H7 (cell line): ENCODE data around the gene CNTNAP5. TPM values are rescaled to one million over a fixed set of nuclear protein-coding genes. Genes with fewer than 3 reads are reported as not detected.

Experiments used
- DNase-seq: peaks from one replicate; pipeline ENCODE4 v3.0.0; 2012
- H3K27me3 ChIP-seq: 2 replicates; pipeline ENCODE4 v1.6.0; 2011; ENCODE audit warnings: mild to moderate bottlenecking, low read length; ENCODE audit not compliant: control insufficient read depth, insufficient read depth
- H3K36me3 ChIP-seq: replicated peaks from 2 replicates; pipeline ENCODE4 v1.5.1; 2011; ENCODE audit warnings: low read length; ENCODE audit not compliant: control insufficient read depth, insufficient read depth
- H3K4me3 ChIP-seq: 2 replicates; pipeline ENCODE4 v1.5.1; 2011; ENCODE audit warnings: low read depth, mild to moderate bottlenecking, control low read depth, low read length, moderate library complexity; ENCODE audit not compliant: insufficient read depth
- total RNA-seq: library from RNA; depleted of rRNA; stranded (reverse); fragments of >200 nt; shearing (Covaris generic); gene quantifications from 2 replicates; pipeline ENCODE4 v1.2.3, GENCODE V29; 2014

CNTNAP5 gene
- total RNA-seq, 1 experiment from 2014 or later, result 0.28 TPM

DNA sequence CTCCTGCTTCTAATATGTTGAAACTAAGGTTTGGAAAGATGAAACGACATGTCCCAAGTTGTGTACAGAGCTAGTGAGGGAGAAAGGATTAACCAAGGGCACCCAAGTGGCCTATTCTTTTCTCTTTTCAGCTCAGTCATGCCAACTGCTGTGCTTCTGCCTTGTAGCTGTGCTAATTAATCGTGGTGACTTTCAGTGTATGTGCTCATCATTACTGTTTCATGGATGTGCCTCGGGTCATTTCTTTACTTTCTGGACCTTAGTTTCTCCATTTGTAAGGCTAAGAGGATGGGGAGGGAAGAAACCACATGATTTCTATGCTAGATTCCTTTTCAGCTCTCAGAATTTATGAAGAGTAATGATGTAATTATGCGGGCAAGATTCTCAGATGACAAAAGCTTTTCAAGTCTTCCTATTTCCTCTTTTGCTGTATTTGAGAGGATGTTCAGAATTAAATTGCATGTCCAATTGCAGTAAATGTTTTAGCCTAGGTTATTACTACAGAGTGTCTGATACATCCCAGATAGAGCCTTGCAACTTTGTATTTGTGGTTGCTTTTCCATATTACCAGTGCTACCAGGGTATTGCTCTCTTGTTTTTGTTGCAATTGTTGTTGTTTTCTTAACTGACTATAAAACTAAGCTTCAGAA, 621.2 kb downstream of the CNTNAP5 start:
- Histone ChIP-seq H3K36me3 (no peaks in the 10 kb centered on the region), H3K27me3 (no peaks in the 10 kb centered on the region), H3K4me3 (no peak overlapping the region)
- no peak for DNase-seq

DNA sequence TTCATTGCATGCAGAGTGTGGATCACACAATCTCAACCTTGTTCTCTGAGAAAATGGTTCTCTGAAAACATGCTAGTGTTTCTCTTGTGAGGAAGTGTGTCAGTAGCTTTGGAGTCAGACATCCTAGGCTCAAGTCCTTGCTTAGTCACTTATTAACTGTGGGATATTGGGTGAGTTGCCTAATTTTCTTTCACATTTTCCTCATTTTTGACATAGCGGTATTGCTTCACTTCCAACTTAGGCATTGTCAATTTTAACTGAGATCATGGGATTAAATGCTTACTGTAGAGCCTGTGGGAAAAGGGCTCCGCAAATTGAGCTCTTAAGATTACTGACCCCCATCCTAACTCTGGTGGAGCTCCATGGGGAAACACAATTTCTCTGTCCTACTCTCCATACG, 622.2 kb downstream of the CNTNAP5 start:
- Histone ChIP-seq H3K4me3 (no peak overlapping the region), H3K36me3 (no peaks in the 10 kb centered on the region), H3K27me3 (no peaks in the 10 kb centered on the region)
- no peak for DNase-seq

DNA sequence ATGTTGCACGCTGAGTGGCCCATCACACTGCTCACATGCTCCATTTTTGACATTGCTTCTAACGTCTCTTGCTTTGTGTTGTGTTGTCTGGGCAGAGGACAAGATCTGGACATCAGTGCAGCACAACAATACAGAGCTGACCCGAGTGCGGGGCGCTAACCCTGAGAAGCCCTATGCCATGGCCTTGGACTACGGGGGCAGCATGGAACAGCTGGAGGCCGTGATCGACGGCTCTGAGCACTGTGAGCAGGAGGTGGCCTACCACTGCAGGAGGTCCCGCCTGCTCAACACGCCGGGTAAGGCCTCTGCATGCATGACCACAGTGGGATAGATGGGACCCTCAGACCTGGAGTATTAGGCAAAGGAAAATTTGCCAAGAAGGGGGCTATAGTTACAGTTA, 622.6 kb downstream of the CNTNAP5 start:
- H3K36me3 ChIP-seq, result no peaks in the 10 kb centered on the region
- H3K27me3 ChIP-seq, result no peaks in the 10 kb centered on the region
- no peak for DNase-seq
- no peak overlapping the region for H3K4me3 ChIP-seq

DNA sequence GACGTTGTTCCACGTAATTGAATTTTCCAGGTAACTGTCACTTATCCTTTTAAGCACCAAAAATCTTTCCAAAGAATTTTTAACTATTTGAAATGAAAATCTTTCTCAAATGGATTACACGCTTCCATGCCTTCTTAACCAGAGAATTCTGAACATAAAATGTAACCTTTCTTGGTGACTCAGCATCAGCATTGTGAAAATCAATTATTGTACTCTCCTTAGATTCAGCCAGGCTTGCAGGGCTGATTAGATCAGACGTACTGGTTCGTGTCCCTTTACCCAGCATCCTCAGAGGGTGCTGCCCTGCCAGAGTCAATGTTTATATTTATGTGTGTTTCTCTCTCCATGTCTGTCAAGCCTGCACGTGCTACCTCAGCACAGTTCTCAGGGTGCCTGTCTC, 623.9 kb downstream of the CNTNAP5 start:
- DNase-seq, result no peak

DNA sequence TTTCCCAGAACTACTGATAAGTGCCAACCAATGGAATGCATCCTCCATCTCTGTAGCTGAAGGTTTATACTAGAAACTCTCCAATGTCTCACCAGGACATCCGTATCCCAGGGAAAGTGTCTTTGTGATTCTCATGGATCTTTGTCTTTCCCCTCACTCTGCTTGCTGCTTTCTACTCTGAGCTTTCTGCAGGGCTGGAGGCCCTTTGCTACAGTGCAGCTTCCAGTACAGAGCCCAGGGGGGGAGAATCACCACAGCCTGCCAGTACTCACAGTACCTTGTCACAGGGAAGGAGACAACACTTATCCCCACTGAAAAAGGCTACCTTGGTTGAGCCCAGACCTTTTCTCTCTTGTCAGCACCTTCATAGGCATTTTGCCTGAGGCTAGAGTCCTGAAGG, 627.0 kb downstream of the CNTNAP5 start:
- Histone ChIP-seq H3K27me3 (no peaks in the 10 kb centered on the region), H3K36me3 (no peaks in the 10 kb centered on the region), H3K4me3 (no peak overlapping the region)
- peak; percentile 11 for DNase-seq

More for the DNA sequence above, 623.9 kb downstream of the CNTNAP5 start:
- Histone ChIP-seq H3K36me3 (no peaks in the 10 kb centered on the region), H3K4me3 (no peak overlapping the region), H3K27me3 (no peaks in the 10 kb centered on the region)

DNA sequence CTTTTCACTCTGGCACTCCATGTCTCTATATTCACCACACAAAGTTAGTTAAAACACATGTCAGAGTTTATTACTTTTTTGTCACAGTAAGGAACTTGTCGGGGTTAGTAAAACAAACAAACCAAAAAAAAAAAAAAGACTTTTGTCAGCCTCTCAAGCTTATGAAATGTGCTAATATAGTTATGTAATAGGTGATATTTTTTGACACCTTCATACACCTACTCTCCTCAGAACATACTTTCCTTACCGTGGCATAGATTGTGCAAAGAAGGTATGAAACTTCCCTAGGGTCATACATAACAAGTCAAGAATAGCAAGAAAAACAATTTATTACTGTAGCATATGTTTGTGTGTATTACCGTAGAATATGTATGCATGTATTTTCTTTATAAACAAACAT, 633.3 kb downstream of the CNTNAP5 start:
- H3K4me3 ChIP-seq, result no peak overlapping the region
- DNase-seq, result no peak
- no peaks in the 10 kb centered on the region for H3K36me3 ChIP-seq

DNA sequence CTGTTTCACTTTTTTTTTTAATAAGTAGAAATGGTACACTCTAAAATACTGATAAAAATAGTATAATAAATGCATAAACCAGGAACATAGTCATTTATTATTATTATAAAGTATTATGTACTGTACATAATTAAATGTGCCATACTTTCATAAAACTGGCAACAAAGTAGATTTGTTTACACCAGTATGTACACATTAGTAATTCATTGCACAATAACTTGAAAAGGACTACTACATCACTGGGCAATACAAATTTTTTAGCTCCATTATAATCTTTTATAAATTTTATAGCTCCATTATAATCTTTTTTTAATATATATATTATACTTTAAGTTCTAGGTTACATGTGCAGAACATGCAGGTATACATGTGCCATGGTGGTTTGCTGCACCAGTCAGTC, 636.5 kb downstream of the CNTNAP5 start:
- H3K36me3 ChIP-seq, result no peaks in the 10 kb centered on the region
- H3K27me3 ChIP-seq, result no peaks in the 10 kb centered on the region
- H3K4me3 ChIP-seq, result no peak overlapping the region
- DNase-seq, result no peak

More for the DNA sequence above, 633.3 kb downstream of the CNTNAP5 start:
- no peaks in the 10 kb centered on the region for H3K27me3 ChIP-seq

DNA sequence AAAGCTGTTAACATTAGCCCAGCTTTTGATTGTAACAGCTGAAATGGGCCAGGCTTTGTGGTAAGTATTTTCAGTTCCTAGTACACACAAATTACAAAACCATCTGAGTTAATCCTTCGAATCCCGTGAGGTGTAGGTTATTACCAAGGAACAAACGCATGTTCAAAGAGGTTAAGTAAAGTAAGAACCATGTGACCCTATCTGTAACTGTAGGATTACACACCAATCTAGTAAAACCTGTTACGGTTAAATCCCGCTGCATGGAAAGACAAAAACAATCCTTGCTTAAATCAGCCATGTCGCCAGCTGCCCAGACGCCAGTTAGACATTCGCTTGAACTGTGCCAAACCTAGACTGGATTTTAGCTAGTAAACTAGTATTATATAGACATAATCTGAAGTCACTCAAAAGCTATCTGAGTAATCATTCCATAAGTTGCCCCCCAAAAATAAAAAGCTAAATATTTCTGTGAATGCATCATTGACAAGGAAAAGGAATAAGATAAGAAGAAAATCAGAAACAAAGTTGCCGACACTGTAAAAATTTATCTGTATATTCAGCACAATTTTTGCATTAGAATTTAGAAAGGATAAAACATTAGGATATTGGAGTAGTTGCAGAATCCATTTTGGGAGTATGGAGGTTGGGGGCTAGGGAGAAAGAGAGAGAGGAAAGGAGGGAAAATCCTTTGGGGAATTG, 638.0 kb downstream of the CNTNAP5 start:
- Histone ChIP-seq H3K4me3 (no peak overlapping the region), H3K27me3 (no peaks in the 10 kb centered on the region), H3K36me3 (no peaks in the 10 kb centered on the region)
- DNase-seq, result no peak

DNA sequence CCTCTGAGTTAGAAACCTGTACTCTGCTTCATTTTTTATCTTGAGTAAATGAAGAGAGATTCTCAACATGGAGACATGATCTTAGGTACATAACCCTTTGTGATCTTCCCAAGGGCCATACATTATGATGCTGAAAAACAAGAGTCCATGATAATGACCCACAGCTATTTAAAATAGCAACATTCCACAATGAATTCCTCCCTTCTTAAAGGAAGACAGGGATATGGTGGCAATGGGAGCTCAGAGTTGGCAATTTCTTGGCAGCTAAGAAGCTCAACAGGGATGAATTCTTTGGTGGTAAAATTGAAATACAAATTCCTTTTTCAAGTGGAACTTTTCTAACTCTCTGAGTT, 638.5 kb downstream of the CNTNAP5 start:
- DNase-seq, result no peak
- H3K27me3 ChIP-seq, result no peaks in the 10 kb centered on the region
- no peak overlapping the region for H3K4me3 ChIP-seq
- H3K36me3 ChIP-seq, result no peaks in the 10 kb centered on the region

DNA sequence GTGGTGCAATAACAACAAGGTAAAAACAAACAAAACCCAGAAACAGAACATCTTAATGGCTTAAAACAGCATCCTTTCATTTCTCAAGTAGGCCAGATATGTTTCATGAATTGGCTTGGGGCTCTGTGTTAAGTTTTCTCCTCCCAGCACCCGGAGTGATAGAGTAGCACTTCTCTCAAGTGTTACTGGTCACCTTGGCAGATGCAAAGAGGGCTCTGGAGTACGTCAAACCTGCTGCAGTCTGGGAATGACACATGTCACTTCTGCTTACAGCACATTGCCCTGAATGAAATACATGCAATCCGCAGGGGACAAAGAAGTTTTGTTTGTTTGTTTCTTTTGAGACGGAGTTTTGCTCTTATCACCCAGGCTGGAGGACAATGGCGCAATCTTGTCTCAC, 639.3 kb downstream of the CNTNAP5 start:
- H3K36me3 ChIP-seq, result no peaks in the 10 kb centered on the region
- no peak overlapping the region for H3K4me3 ChIP-seq
- H3K27me3 ChIP-seq, result no peaks in the 10 kb centered on the region
- DNase-seq, result no peak

DNA sequence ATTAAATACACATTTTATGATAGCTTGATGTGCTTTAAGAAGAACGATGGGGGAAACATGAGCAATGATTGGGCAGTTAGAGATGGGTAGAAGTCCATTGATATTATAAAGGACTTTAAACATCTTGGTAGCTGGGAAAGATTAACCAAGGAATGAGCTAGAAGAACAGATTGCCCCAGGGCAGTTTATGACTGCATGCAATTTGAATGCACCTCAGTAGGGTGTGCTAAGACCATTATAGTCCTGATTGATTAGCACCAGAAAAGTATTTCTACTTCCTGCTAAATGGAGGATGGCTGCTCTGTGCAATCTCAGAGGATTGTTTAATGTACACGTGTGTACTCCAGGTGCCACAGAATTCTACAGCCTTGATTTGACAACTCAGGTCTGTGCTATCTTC, 641.9 kb downstream of the CNTNAP5 start:
- Histone ChIP-seq H3K36me3 (no peaks in the 10 kb centered on the region), H3K27me3 (no peaks in the 10 kb centered on the region), H3K4me3 (no peak overlapping the region)
- no peak for DNase-seq

DNA sequence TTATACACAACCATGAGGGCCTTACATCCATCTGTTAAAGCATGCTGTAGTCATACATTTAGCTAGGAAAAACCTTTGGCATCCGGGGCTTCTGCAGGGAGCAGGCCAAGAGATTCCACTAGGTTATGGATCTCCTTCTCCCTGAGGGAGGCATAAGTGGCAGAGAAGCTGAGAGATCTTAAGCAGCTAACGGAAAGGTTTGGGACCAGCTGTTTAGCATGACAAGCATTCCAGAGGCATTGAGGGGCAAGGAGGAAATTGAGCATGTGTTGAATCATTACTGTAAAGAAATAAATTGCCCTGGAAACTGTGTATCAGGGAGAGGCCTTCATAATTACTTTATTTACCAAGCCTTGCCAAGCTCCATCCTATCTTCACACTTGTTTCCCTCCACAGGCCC, 643.1 kb downstream of the CNTNAP5 start:
- Histone ChIP-seq H3K27me3 (no peaks in the 10 kb centered on the region), H3K36me3 (no peaks in the 10 kb centered on the region), H3K4me3 (no peak overlapping the region)
- no peak for DNase-seq

DNA sequence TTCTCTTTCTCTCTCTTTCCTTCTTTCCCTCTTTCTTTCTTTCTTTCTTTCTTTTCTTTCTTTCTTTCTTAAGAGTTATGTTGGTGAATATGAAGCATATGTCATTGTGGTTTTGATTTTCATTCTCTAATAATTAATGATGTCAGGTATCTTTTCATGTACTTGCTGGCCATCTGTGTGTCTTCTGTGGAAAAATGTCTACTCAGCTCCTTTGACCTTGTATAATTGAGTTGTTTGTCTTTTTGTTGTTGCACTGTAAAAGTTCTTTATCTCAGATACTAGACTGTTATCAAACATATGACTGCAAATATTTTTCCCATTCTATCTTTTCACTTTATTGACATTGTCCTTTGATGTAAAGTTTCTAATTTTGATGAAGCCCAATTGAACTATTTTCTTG, 645.1 kb downstream of the CNTNAP5 start:
- no peak overlapping the region for H3K4me3 ChIP-seq
- H3K27me3 ChIP-seq, result no peaks in the 10 kb centered on the region
- DNase-seq, result no peak
- H3K36me3 ChIP-seq, result no peaks in the 10 kb centered on the region

DNA sequence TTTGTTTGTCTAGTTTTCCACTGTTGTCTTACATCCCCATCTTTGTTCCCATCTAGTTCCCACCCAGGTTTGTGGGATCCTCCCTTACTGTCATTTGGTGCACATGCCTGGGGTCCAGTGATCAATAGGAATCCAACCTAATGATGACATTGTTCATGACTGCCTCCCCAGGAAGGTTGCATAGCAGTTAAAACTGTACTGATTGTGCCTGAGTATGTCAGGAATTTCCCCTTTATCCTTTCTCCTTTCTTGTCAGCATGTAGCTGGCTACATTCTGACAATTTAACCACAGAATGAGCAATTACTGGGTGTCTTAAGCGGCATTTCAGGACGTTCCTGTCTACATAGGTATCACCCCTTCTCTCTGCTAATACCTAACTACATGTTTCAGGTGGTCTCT, 653.0 kb downstream of the CNTNAP5 start:
- H3K36me3 ChIP-seq, result no peaks in the 10 kb centered on the region
- no peaks in the 10 kb centered on the region for H3K27me3 ChIP-seq
- H3K4me3 ChIP-seq, result no peak overlapping the region
- DNase-seq, result no peak

DNA sequence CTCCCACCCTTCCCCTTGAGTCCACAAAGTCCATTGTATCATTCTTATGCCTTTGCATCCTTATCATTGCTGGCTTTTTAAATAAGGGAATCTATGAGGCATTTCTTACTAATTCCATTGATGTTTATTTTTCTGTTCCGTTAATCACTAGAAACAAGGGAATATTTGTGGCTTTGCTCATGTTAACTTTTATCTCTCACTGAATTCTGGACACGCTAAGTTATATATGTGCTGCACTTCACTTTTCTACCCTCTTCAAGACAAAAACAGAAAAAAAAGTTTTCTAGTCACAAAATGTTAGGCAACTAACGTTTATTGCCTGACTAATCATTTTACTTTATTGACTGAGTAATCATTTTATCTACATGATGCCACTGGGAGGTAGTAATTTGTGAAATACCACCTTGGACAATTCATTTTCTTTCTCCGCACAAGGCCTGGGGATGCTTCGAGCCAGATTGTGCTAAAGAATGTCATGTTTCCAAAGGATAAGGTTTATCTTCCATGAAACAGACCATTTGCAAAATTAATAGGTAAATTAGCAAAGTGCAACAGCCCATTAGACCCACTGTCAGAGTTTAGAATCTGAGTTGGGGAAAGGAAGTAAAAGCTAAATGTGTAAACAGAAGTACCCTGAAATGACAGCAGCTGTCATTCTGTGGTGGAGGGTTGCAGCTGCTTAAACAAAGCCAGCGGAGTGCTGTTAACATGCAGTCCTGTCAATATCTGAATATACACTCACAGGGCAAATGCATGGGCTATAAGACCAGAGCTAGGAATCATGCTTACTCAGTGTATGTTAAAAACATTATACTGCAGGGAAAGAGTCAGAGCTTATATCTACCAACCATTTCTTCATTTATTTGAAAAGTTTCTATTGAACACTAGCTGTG, 658.7 kb downstream of the CNTNAP5 start:
- Histone ChIP-seq H3K4me3 (no peak overlapping the region), H3K36me3 (no peaks in the 10 kb centered on the region), H3K27me3 (no peaks in the 10 kb centered on the region)
- DNase-seq, result no peak
